ENCODE results near the gene DUSP15.
A peak's percentile ranks its signal among the peaks of the same experiment; 100 is the strongest.

Gene DUSP15

DNA sequence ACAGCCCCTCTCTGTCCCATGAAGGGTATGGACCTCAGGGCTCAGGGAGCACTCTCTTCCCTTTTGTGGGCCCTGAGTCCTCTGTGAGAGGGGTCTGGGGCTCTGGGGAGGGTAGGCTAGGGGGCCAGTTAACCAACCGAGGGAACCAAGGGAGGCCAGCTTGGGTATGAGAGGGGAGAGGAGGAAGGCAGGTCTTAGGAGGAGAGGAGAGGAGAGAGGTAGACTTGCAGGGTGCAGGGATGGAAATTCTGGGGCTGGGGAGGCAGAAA, 720 bp downstream of the DUSP15 start:
- WGBS (ENCODE audit: extremely low coverage, insufficient coverage, insufficient read length): no CpG with 5 or more reads among the region's 1 CpG
- Histone ChIP-seq H3K79me2 (ENCODE audit: control insufficient read depth, insufficient read depth, low read length, poor library complexity) (no peaks in the 10 kb centered on the region), H2AK5ac (ENCODE audit: low read length) (no peak overlapping the region), H3K23ac (ENCODE audit: low read length) (no peak overlapping the region), H2AFZ (ENCODE audit: insufficient read depth, low read length, poor library complexity) (no peak overlapping the region), H3K9me3 (ENCODE audit: insufficient read depth, low read depth, low read length) (no peaks in the 10 kb centered on the region), H3K9ac (ENCODE audit: low read length) (no peak overlapping the region), H4K8ac (ENCODE audit: low read depth, low read length) (no peak overlapping the region), H3K4me3 (ENCODE audit: low read depth, low read length) (peak overlapping the region; percentile 71), H3K4me2 (ENCODE audit: low read length) (peak overlapping the region; percentile 95), H3K4me1 (ENCODE audit: control insufficient read depth in 1 of 2, insufficient read depth in 2 of 2, low read length in 2 of 2) (peaks cover 5 to 7% of the 10 kb centered on the region in 2 experiments), H3K14ac (ENCODE audit: low read length) (no peak overlapping the region), H3K4ac (ENCODE audit: low read depth, low read length) (no peak overlapping the region), H3K27ac (ENCODE audit: low read depth, low read length) (no peak overlapping the region), H2BK12ac (ENCODE audit: low read length) (no peak overlapping the region), H4K91ac (ENCODE audit: low read depth, low read length) (no peak overlapping the region), H3K18ac (ENCODE audit: low read length) (no peak overlapping the region), H3K36me3 (ENCODE audit: control insufficient read depth in 1 of 2, insufficient read depth in 2 of 2, low read length in 2 of 2) (no peaks in the 10 kb centered on the region), H4K12ac (ENCODE audit: low read depth, low read length) (no peak overlapping the region), H2BK5ac (ENCODE audit: low read depth, low read length, poor library complexity) (no peak overlapping the region), H3K79me1 (ENCODE audit: low read length) (no peaks in the 10 kb centered on the region), H2BK120ac (ENCODE audit: insufficient read depth, low read length, poor library complexity) (no peak overlapping the region), H3K27me3 (ENCODE audit: insufficient read depth, low read length) (peaks cover 36% of the 10 kb centered on the region)
- no peak for DNase-seq

DNA sequence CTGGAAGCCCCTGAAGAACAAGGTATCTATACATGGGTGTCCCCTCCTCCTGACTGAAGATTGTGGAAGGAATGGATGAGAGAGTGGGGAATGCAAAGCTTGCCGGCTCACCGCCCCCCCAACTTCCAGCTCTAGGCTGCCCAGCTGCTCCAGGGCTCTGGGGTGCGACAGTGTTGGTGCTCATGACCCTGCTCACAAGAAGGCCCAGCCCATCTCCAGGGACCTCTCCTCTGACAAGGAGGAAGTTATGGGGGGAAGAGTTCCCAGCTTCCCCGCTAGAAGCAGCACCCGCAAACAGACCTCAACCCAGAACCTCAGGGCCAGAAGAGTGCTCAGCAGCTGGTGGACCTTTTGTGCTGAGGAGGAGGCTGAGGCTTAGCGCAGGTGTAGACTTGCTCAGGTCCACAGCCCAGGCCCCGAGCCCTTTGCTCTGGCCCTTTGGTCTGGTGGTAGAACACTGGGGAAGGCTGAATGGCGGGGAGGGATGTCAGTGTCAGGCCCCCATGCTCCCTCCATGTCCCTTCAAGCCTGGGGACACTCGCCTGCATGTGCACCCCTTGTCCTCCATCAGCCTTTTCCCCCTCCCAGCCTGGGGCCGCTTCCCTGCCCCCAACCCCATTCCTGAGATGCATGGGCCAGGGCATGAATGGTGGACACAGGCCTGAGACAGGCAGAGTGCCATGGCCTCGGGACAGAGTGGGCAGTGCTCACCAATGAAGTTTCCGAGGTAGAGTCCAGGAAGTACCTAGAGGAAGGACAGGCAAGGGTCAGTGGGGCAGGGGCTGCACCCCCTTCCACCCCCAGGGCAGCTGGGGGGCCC, 1.3 kb downstream of the DUSP15 start:
- H3K9me3 ChIP-seq (ENCODE audit: insufficient read depth, low read depth, low read length): no peaks in the 10 kb centered on the region
- no peak overlapping the region for H4K91ac ChIP-seq (ENCODE audit: low read depth, low read length)
- H2BK5ac ChIP-seq (ENCODE audit: low read depth, low read length, poor library complexity): no peak overlapping the region
- no peak overlapping the region for H4K8ac ChIP-seq (ENCODE audit: low read depth, low read length)
- WGBS (ENCODE audit: extremely low coverage, insufficient coverage, insufficient read length): no CpG with 5 or more reads among the region's 12 CpGs
- no peak overlapping the region for H3K18ac ChIP-seq (ENCODE audit: low read length)
- no peak overlapping the region for H2BK12ac ChIP-seq (ENCODE audit: low read length)
- peaks cover 5 to 7% of the 10 kb centered on the region in 2 experiments for H3K4me1 ChIP-seq (ENCODE audit: control insufficient read depth in 1 of 2, insufficient read depth in 2 of 2, low read length in 2 of 2)
- H2AFZ ChIP-seq (ENCODE audit: insufficient read depth, low read length, poor library complexity): no peak overlapping the region
- H3K4me2 ChIP-seq (ENCODE audit: low read length): no peak overlapping the region
- H3K27me3 ChIP-seq (ENCODE audit: insufficient read depth, low read length): peaks cover 36% of the 10 kb centered on the region
- H3K36me3 ChIP-seq (ENCODE audit: control insufficient read depth in 1 of 2, insufficient read depth in 2 of 2, low read length in 2 of 2): no peaks in the 10 kb centered on the region
- no peak overlapping the region for H3K27ac ChIP-seq (ENCODE audit: low read depth, low read length)
- H3K79me1 ChIP-seq (ENCODE audit: low read length): no peaks in the 10 kb centered on the region
- H3K23ac ChIP-seq (ENCODE audit: low read length): no peak overlapping the region
- H2BK120ac ChIP-seq (ENCODE audit: insufficient read depth, low read length, poor library complexity): no peak overlapping the region
- no peak overlapping the region for H3K4me3 ChIP-seq (ENCODE audit: low read depth, low read length)
- no peak overlapping the region for H3K9ac ChIP-seq (ENCODE audit: low read length)
- H3K4ac ChIP-seq (ENCODE audit: low read depth, low read length): no peak overlapping the region
- no peak for DNase-seq
- no peak overlapping the region for H2AK5ac ChIP-seq (ENCODE audit: low read length)
- H4K12ac ChIP-seq (ENCODE audit: low read depth, low read length): no peak overlapping the region
- H3K14ac ChIP-seq (ENCODE audit: low read length): no peak overlapping the region
- H3K79me2 ChIP-seq (ENCODE audit: control insufficient read depth, insufficient read depth, low read length, poor library complexity): no peaks in the 10 kb centered on the region

DNA sequence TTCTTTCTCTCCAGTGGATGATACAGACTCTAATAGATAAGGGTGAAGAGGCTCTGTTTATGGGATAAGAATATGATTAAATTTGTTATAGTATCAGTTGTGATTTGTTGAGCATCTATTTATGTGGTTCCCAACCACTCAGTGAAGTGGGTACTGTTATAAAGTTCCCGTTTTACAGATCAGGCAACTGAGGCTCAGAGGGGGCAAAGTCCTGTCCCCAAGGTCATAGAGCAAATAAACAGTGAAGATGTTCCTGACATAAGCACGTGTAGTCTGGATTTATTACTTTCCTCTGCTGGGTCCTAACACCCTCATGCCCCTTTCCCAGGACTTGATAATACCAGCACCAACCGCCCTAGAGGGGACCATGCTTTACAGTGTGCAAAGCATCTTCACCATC, 4.1 kb downstream of the DUSP15 start:
- Histone ChIP-seq H3K36me3 (ENCODE audit: control insufficient read depth in 1 of 2, insufficient read depth in 2 of 2, low read length in 2 of 2) (no peaks in the 10 kb centered on the region), H3K27ac (ENCODE audit: low read depth, low read length) (no peak overlapping the region), H2BK120ac (ENCODE audit: insufficient read depth, low read length, poor library complexity) (no peak overlapping the region), H2BK5ac (ENCODE audit: low read depth, low read length, poor library complexity) (no peak overlapping the region), H3K79me1 (ENCODE audit: low read length) (no peaks in the 10 kb centered on the region), H3K79me2 (ENCODE audit: control insufficient read depth, insufficient read depth, low read length, poor library complexity) (no peaks in the 10 kb centered on the region), H2AK5ac (ENCODE audit: low read length) (no peak overlapping the region), H2AFZ (ENCODE audit: insufficient read depth, low read length, poor library complexity) (no peak overlapping the region), H3K4me2 (ENCODE audit: low read length) (no peak overlapping the region), H3K27me3 (ENCODE audit: insufficient read depth, low read length) (peaks cover 27% of the 10 kb centered on the region), H4K12ac (ENCODE audit: low read depth, low read length) (no peak overlapping the region), H3K4ac (ENCODE audit: low read depth, low read length) (no peak overlapping the region), H4K8ac (ENCODE audit: low read depth, low read length) (no peak overlapping the region), H3K9me3 (ENCODE audit: insufficient read depth, low read depth, low read length) (no peaks in the 10 kb centered on the region), H3K4me1 (ENCODE audit: control insufficient read depth in 1 of 2, insufficient read depth in 2 of 2, low read length in 2 of 2) (peaks cover 8 to 12% of the 10 kb centered on the region in 2 experiments), H3K14ac (ENCODE audit: low read length) (no peak overlapping the region), H3K23ac (ENCODE audit: low read length) (no peak overlapping the region), H3K4me3 (ENCODE audit: low read depth, low read length) (no peak overlapping the region), H4K91ac (ENCODE audit: low read depth, low read length) (no peak overlapping the region), H2BK12ac (ENCODE audit: low read length) (no peak overlapping the region), H3K18ac (ENCODE audit: low read length) (no peak overlapping the region), H3K9ac (ENCODE audit: low read length) (no peak overlapping the region)
- no peak for DNase-seq
- whole genome bisulfite sequencing (ENCODE audit: extremely low coverage, insufficient coverage, insufficient read length): no CpG with 5 or more reads among the region's 3 CpGs

DNA sequence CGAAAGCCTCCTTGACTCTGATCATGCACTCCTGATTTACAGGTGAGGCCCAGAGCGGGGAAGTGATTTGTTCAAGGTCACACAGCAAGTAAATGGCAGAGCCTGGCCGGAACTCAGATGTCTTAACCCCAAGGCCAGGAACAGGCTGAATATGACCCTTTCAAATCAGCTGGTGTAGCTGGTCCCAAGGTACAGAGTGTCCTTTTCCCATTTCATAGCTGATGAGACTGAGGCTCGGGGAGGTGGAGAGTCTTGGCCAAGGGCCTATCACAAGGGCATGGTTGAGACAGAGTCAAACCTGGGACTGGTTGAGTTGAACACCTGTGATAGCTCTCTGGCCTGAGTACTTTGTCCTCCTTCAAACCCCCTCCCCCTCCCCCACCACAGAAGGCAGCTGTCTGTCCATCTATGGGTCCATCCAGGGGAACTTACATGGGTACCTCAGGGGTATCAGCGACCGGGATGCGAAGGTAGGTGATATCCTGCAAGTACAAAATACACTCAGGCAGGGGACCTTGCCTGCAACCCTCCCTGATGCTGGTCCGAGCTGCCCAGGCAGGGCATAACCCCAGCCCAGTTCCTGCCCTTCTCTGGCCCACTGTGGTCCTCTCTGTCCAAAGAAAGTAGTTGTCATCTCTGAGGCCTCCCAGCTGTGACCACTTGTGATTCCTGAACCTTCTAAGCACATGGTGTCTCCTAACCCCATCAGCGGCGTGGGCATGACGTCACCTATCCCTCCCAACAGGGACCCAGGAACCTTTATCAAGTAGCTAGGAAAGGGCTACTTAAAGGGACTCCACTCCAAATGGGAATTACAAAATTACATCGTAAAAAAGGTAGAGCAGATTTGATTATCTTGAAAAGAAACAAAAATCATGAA, 5.6 kb downstream of the DUSP15 start:
- H3K18ac ChIP-seq (ENCODE audit: low read length): no peak overlapping the region
- no peak overlapping the region for H2AFZ ChIP-seq (ENCODE audit: insufficient read depth, low read length, poor library complexity)
- peaks cover 12 to 15% of the 10 kb centered on the region in 2 experiments for H3K4me1 ChIP-seq (ENCODE audit: control insufficient read depth in 1 of 2, insufficient read depth in 2 of 2, low read length in 2 of 2)
- no peak overlapping the region for H2AK5ac ChIP-seq (ENCODE audit: low read length)
- no CpG with 5 or more reads among the region's 12 CpGs for WGBS (ENCODE audit: extremely low coverage, insufficient coverage, insufficient read length)
- no peak overlapping the region for H2BK120ac ChIP-seq (ENCODE audit: insufficient read depth, low read length, poor library complexity)
- H3K79me2 ChIP-seq (ENCODE audit: control insufficient read depth, insufficient read depth, low read length, poor library complexity): no peaks in the 10 kb centered on the region
- H3K23ac ChIP-seq (ENCODE audit: low read length): no peak overlapping the region
- no peak overlapping the region for H3K4me3 ChIP-seq (ENCODE audit: low read depth, low read length)
- H4K91ac ChIP-seq (ENCODE audit: low read depth, low read length): no peak overlapping the region
- no peaks in the 10 kb centered on the region for H3K79me1 ChIP-seq (ENCODE audit: low read length)
- H3K36me3 ChIP-seq (ENCODE audit: control insufficient read depth in 1 of 2, insufficient read depth in 2 of 2, low read length in 2 of 2): no peaks in the 10 kb centered on the region
- no peak for DNase-seq
- peaks cover 12% of the 10 kb centered on the region for H3K27me3 ChIP-seq (ENCODE audit: insufficient read depth, low read length)
- H2BK5ac ChIP-seq (ENCODE audit: low read depth, low read length, poor library complexity): no peak overlapping the region
- no peak overlapping the region for H2BK12ac ChIP-seq (ENCODE audit: low read length)
- no peaks in the 10 kb centered on the region for H3K9me3 ChIP-seq (ENCODE audit: insufficient read depth, low read depth, low read length)
- no peak overlapping the region for H3K9ac ChIP-seq (ENCODE audit: low read length)
- no peak overlapping the region for H3K14ac ChIP-seq (ENCODE audit: low read length)
- no peak overlapping the region for H4K12ac ChIP-seq (ENCODE audit: low read depth, low read length)
- H4K8ac ChIP-seq (ENCODE audit: low read depth, low read length): no peak overlapping the region
- H3K4ac ChIP-seq (ENCODE audit: low read depth, low read length): no peak overlapping the region
- H3K27ac ChIP-seq (ENCODE audit: low read depth, low read length): no peak overlapping the region
- H3K4me2 ChIP-seq (ENCODE audit: low read length): no peak overlapping the region

Data from trophoblast cell (in vitro differentiated cells and primary cell).